BLaER1 treated with 17β-estradiol and CSF1 and Interleukin-3, amounts not matched to agents 10 nM and 100 nM (cell line): ENCODE measurements around the gene REV1.

Source experiments
- H3K27ac ChIP-seq, 11 experiments: shearing (Covaris generic); formaldehyde crosslinking; 2 replicates each; pipeline ENCODE4 v1.8.1; 2022
- H3K27me3 ChIP-seq, 11 experiments: shearing (Covaris generic); formaldehyde crosslinking; 2 replicates each; pipeline ENCODE4 v1.8.1; 2022
- H3K36me3 ChIP-seq, 11 experiments: shearing (Covaris generic); formaldehyde crosslinking; 2 replicates each; pipeline ENCODE4 v1.8.1; 2022
- H3K4me1 ChIP-seq, 10 experiments: shearing (Covaris generic); formaldehyde crosslinking; 2 replicates each; pipeline ENCODE4 v1.8.1; 2022
- H3K4me2 ChIP-seq, 11 experiments: shearing (Covaris generic); formaldehyde crosslinking; 2 replicates each; pipeline ENCODE4 v1.8.1; 2022
- H3K4me3 ChIP-seq, 10 experiments: shearing (Covaris generic); formaldehyde crosslinking; 2 replicates each; pipeline ENCODE4 v1.8.1; 2022
- H3K9ac ChIP-seq, 11 experiments: shearing (Covaris generic); formaldehyde crosslinking; 2 replicates each; pipeline ENCODE4 v1.8.1; 2022
- H3K9me3 ChIP-seq, 11 experiments: shearing (Covaris generic); formaldehyde crosslinking; replicated peaks in 1 of 11; 2 replicates each; pipeline ENCODE4 v1.8.1; 2022
- H4K20me1 ChIP-seq, 11 experiments: shearing (Covaris generic); formaldehyde crosslinking; 2 replicates each; pipeline ENCODE4 v1.8.1; 2022
- Cebpa-rat ChIP-seq, 11 experiments: shearing (Covaris generic); IDR thresholded peaks; 2 replicates each; pipeline ENCODE4 v1.8.1; 2022

REV1 gene

DNA sequence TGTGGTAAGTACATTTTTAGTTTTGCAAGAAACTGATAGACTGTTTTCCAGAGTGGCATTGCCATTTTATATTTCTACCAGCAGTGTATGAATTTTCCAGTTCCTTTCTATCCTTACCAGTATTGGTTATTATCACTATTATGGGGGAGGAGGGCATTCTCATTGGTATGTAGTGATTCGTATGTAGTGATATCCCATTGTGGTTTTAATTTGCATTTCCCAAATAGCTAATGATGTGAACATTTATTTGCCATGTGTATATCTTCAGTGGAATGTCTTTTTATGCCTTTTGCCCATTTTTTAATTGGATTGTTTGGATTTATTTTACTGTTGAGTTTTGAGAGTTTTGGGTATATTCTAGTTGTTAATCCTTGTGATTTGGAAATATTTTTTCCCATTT, 135.7 kb downstream of the REV1 start:
- Histone ChIP-seq H3K27ac (no peak overlapping the region), H3K27me3 (no peaks in the 10 kb centered on the region), H3K4me3 (no peak overlapping the region), H3K9ac (no peak overlapping the region), H3K9me3 (no peaks in the 10 kb centered on the region), H3K4me1 (peaks cover 0 to 44% (median 0%) of the 10 kb centered on the region in 10 experiments; a peak in 4 of 20 replicates), H3K36me3 (peaks cover 5 to 59% (median 23%) of the 10 kb centered on the region in 11 experiments; a peak in 15 of 22 replicates), H3K4me2 (no peak overlapping the region), H4K20me1 (peaks cover 21 to 100% (median 98%) of the 10 kb centered on the region in 11 experiments; a peak in 20 of 22 replicates)
- TF ChIP-seq Cebpa-rat (IDR thresholded peaks at IDR 0.05), result no peak
